ENCODE measurements around the gene CUZD1. TPM values are rescaled to one million over a fixed set of nuclear protein-coding genes. Genes with fewer than 3 reads are reported as not detected.

The CUZD1 gene
- total and polyA plus RNA-seq, 9 of the 15 experiments (the other 6 are each of a cell fraction or from before 2014, with no cell fraction given), result 0.51 to 1.7 (median 1.1) TPM

GRCh38 chr10:122861711-122862161 lies 16.1 kb upstream of the CUZD1 start (continued):
- TF ChIP-seq GTF3C2 (IDR thresholded peaks at IDR 0.05; ENCODE audit: borderline replicate concordance, extremely low read depth, insufficient read length) (no peak), KDM2B (CRISPR knock-in tag; IDR thresholded peaks at IDR 0.05) (no peak), HNRNPK (IDR thresholded peaks at IDR 0.05; ENCODE audit: low read depth, low read length, poor library complexity, severe bottlenecking) (no peak), RBM39 (optimal IDR thresholded peaks at IDR 0.05; ENCODE audit: low read depth, low read length) (no peak), NCOR1 (IDR thresholded peaks at IDR 0.05) (peak; percentile 61), IRF1 (CRISPR knock-in tag; IDR thresholded peaks at IDR 0.05; ENCODE audit: borderline replicate concordance) (no peak), HMBOX1 (IDR thresholded peaks at IDR 0.05) (no peak), NCOA2 (IDR thresholded peaks at IDR 0.05; ENCODE audit: partially characterized antibody in 2 of 2) (no peak), TBL1XR1 (IDR thresholded peaks at IDR 0.05; ENCODE audit: low read length in 2 of 2) (0 out of 4 replicates have a peak, but pooled peaks of 1 of the 2 experiments have one; percentile 15), ZMIZ1 (IDR thresholded peaks at IDR 0.05; ENCODE audit: low read depth in 2 of 2, low read length in 2 of 2) (no peak), HCFC1 (IDR thresholded peaks at IDR 0.05; ENCODE audit: low read depth, low read length) (no peak), ATF3 (IDR thresholded peaks at IDR 0.05) (peak; percentile 62), ATF3 (CRISPR knock-in tag; conservative IDR thresholded peaks at IDR 0.05) (no peak)
